Activated CD4-positive, CD25-positive, alpha-beta regulatory T cell treated with anti-CD3 and anti-CD28 coated beads, Interleukin-2, amount 50 U/mL, for 24 hours (primary cell): ENCODE results near the gene KCNJ15.
"Not testable (repeated sequence)": the region's sequence is repeated elsewhere in the genome, so short reads cannot be mapped to it uniquely, and the experiment has no call there.

ENCODE experiments used
- ATAC-seq, 2 donors: fragments of 150-1000 bp; cut with Tn5 transposase; one replicate each; pipeline ENCODE4 v1.10.0; 2021; ENCODE audit warnings: mild to moderate bottlenecking in 1 of 2, moderate library complexity in 1 of 2

Gene KCNJ15

DNA sequence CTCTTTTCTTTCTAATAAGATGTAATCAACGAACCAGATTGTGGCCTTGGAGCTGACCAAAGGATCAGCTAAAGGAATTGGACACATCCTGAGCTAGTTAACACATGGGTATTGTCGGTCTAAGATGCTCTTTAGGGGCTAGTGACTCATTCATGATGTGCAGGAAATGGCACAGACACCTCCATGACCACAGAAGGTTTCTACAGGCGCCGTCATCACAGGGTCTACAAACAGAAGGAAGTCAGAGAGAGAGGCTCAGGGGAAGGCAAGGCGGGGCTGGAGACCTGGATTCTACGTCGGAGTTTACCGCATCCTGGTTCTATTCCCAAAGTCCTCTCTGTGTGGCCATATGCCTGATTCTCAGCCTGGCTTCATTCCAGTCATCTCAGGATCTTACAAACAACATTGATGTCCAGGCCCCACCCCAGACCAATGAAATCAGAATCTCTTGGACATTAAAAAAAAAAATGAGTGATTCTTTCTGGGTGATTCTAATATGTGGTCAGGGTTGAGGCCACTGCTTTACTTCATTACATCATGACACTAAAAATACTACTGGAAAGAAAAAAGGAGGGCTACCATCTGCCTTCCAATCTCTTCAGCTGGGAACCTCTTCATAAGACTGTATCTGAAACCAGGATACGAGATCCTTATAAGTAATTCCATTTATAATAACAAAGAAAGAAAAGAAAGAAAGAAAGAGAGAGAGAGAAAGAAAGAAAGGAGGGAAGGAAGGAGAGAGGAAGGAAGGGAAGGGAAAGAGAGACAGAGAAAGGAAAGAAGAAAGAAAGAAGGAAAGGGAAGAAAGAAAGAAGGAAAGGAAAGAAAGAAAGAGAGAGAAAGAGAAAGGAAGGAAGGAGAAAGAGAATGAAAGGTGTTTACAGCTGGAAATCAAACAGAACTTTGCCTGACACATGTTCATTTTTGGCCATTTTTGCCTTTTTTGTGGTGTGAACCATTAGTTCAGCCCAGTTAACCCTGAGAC lies 11.6 kb upstream of the KCNJ15 start:
- peak; percentile 90 to 93 for ATAC-seq

DNA sequence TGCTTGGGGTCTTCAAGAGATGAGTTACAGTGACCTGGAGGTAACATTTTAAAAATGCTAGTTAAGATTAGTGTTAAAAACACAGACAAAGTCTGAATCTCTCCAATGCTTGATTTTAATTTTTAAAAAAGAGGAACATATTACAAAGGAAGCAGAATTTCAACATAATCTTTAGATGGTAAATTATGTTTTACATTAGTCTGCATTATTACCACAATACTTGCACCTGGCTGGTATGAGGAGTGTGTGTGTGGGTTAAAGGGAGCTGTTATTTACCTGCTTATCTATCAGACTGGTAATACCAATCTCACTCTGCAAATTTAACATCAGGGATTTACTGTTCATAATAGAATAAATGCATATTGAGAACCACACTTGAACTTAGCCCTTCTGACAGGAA lies 10.3 kb upstream of the KCNJ15 start:
- ATAC-seq: no peak

DNA sequence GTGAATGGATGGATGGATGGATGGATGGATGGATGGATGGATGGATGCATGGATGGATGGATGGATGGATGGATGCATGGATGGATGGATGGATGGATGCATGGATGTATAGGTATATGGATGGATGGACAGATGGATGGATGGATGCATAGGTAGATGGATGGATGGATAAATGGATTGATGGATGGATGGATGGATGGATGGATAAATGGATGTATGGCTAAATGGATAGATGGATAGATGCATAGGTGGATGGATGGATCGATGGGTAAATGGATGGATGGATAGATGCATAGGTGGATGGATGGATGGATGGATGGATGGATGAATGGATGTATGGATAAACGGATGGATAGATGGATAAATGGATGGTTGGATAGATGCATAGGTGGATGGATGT lies 9.7 kb upstream of the KCNJ15 start:
- ATAC-seq: not testable (repeated sequence)

DNA sequence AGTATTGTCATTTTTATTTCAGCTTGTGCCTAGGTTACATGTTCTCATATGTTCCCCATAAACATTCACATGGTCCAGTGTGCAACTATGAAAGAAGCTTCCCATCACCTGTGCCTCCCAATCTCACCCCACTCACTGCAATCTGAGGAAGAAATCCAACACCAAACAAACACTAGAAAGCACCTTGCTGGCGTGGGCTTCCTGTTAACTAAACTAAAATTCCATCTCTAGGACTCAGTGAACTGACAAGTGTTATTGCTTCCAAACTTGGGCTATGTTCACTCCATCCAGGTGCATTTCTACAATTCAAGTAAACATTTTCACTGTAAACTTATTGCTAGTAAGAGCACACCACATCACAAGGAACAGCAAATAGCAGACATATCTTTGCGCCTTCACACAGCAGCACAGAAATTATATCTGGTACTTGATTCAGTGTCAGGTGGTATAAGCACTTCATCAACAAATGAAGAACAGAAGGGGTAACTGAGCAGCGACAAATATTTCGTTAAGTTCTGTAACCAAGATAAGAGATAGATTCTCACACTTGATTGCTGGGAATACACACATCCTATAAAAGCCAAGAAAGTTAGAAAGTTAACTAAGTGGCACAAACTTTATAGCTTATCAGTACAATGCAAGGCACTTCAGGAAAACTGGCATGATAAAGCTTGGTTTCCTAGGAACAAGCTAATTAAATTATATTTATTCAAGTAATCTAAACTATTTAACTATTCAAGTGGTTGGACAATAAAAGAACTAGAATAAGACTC lies 8.9 kb upstream of the KCNJ15 start:
- ATAC-seq: no peak

DNA sequence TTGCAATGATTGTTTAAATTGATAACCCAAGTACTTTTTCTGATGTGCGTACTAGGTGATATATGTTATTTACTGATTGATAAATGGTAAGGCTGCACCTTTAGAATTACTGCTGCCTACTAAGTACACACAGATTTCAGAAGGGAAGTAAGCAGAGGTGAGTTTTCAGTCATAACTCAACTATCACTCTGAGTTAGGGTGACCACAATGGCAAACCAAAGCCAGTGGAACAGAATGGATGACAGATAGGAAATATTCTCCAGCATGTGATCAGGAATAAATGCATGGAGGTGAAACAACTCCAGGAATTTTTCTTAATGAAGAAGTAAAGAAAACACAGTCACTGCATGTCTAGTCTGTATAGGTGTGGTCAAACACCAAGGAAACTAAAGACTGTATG lies 7.5 kb upstream of the KCNJ15 start:
- ATAC-seq: no peak

DNA sequence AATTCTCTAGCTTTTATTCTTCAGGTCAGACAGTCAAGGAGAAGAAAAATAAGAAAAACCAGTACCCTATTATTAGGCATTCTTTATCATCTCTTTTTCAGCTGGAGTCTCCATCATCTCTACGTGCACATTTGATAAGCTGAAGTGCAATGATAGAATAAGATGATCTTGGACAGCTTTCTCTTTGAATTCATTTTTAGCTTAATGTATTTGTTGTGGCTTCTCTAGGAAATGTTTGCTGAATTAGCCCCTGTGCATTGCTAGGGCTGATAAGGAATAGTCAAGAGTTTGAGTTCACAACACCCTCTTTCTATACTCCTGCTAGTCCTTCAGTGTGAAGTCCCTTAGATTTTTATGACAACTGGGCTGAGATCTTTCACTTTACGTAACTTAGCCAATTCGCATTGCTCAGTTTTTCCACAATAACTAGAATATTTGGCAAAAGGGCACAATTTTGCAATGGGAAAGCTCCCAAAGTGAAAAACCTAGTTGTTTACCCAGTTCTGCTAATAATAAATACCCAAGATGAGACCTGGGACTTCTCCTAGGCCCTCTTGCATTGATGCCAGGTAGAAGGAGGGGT lies 7.0 kb upstream of the KCNJ15 start:
- no peak for ATAC-seq

DNA sequence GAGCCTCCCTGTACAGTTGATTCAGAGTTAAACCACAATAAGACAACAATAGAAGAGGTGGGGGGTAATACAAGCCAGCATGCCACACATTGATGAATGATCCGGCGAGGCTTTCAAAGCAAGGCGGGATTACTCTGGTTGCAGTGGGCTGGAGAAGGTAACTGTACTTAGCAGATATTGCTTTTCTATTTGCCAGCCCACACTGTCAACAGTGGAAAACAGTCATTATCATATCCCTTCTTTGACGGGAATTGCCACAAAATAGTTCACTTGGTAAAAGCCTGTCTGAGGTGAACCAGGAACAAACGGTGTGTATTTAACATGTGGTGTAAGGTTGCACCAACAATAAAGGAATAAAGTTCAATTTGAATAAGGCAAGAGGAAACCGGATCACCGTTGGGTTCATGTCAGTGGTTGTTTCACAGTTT lies 5.8 kb upstream of the KCNJ15 start:
- ATAC-seq: no peak

DNA sequence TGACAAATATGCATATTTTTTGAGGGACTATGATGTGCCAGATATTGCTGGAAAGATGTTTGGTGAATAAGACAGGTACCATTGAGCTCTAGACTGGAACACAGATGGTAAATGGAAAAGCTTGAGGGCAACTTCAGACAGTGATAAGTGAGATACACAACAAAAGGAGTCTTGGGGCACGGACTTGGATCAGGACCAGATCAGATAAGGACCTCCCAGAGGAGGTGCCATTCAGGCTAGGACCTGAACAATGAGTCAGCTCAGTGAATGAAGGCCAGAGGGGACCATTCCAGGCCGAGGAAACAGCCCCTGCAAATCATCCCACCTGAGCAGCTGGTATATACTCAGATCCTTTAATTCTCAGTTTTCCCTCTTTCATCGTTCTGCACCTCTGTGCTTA lies 1.8 kb upstream of the KCNJ15 start:
- no peak for ATAC-seq

DNA sequence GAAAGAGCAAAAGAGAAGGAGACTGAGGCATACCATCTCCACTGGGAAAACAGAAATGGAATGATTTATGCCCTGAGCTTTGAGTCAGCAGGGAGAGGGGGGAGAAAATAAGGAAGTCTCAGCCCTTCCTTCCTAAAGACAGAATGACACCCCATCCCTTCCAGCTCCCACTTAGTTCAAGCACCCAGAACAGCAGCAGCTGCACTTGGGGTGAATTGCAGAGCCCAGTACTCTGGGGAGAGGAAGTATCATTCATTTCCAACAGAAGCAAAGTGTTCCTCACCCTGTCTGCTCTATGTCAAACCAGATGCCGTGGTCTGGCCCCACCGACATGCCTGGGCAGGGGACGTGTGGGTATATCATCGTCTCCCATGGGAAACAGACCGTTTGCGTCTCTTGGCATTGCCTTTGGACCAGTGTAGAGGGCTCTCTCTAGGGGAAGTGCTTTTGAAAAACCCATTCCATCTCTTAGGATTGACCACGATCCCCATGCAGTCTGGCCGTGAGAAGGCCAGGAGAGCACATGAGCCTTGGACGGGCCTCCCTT lies 1.1 kb upstream of the KCNJ15 start:
- ATAC-seq: no peak

DNA sequence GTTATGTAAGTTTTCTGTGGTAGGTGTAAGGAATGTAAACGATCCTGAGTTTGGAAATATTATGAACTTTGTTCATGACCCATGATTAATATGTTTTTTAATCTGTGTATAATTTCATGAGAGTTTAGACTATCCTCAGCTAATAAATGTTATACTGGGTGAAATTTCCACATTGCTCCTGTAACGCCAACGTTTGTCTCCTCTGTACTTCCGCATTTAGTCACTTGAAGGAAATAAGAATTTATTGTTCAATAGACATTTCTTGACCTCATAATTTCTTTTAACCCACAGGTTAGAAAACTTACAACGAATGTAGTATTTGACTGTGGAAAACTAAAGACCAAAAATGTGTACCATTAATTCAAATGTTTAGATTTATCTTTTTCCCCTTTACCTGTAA lies 876 bp downstream of the KCNJ15 start:
- no peak for ATAC-seq

DNA sequence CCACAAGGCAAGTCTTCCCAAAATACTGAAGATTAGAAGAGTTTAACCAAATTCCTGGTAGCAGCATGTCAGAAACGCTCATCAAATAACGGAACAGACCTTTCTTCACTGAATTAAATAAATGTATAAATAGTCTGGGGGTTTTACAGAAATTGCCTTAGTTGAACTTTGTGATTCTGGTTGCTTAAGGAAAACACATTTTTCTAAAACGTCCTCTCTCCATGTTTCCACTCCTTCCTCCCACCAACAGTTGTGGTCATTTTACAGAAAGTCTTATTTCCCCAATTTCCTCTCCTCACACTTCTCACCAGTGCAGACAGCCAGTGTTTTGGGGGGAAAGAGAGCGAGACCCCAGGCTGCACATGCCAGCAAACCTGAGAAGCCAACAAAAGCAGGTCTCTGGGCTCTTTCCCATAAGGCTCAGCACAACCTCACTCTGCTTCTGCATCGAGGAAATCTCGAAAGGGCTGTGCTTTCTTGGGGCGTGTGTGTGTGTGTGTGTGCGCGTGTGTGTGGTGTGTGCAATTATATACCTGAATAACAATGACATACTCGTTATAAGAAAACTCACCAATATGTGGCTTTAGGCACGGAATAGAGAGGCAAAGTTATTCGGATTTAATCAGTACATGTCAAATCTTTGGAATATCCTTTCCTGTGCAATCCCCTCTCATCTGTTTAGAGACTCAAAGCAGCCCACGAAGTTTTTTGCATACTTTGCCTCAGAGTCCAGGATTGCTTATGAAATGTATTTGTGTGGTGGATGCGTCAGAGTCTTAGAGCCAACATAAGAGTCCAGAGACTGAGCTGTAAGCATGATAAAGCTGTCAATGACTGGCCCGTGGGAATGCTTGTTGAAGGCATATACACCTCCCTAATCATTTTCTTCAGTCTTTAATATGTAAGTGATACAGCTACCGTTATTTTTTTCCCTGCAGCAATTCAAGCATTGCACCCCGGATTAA lies 2.0 kb downstream of the KCNJ15 start:
- ATAC-seq: no peak

DNA sequence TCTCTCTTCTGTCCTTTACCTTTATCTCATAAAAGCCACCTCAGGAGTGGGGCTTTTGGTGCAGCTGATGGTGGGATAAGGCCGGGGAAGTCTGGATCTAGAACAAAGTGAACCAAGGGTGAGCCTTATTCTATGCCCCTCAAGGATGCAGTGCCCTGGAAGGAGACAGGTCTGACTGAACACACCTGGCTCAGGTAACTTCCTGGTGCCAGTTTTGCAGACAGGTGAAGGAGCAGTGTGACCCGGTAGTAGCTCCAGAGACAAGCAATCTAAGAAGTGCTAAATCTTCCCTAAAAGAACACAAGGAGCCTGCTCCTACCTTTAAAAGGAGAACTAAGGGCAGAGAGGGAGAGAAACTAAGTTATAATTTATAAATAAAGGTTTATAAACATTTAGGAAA lies 2.9 kb downstream of the KCNJ15 start:
- ATAC-seq: no peak

DNA sequence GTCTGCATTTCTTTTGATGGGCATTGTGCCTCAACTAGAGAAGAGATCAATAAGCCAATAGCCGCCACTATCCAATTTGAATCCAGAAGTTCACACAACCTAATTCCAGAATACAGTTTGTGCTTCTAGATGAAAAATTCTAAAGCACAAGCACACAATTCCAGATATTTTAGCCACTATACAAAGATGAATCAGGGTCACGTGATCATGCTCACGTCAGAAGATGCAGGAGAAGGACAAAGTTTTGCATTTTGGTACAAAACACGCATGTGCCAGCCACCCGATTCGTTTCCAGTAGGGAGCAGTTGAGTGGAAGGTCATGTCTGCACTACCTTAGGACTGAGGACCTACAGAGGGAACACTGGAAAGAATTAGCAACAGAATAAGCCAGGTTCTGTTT lies 3.6 kb downstream of the KCNJ15 start:
- ATAC-seq: no peak

DNA sequence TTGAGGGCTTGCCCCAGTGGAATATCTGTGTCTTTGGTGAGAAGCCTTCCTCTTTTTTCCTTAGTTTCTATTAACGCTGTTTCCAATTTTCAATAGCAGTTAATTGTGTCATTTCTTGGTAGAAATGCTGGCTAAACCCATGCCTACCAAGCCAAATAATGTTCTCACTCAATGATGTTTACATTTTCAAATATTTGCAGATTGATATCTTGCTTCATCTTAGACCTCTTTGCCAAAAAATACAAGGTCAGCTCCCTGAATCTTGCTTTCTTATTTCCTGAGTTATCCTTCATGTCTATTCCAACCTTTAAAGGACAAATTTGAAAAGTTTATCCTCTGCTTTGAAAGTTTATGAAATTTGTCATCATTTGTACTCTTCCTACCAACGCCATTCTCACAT lies 5.1 kb downstream of the KCNJ15 start:
- no peak for ATAC-seq

DNA sequence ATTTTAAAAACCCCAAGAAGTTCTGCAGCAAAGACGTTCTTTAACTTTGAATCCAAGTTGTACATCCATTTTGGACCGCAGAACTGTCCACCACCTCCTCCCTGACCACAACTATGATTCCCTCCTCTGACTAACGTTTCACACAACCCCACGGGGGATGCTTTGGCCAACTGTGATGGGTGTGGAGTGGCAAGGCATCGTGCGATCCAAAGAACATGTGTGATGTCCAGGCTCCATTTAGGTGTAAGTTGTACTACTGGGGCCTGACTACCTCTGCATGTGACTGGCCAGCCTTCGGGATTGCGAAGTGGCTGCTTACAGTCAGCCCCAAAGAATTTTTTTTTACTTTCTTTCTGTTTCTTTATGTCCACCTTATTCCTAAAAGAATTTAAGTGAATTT lies 6.7 kb downstream of the KCNJ15 start:
- no peak for ATAC-seq

DNA sequence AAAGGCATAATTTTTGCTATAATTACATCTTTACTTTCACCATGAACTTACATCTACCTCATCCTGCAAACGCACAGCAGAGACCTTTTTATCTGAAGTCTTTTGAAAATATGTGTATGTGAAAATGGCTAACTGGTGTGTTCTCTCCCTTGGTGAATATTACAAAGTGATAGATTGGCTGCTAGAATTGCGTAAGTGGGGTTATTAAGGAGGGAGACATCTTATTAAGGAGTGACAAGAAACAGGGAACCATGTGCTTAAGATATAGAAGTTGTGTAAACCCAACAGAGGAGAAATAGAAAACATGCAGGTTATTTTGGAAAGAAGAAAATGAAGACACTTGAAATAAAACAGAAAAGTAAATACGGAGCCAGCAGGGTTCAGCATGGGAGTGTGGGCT lies 7.8 kb downstream of the KCNJ15 start:
- ATAC-seq: no peak

DNA sequence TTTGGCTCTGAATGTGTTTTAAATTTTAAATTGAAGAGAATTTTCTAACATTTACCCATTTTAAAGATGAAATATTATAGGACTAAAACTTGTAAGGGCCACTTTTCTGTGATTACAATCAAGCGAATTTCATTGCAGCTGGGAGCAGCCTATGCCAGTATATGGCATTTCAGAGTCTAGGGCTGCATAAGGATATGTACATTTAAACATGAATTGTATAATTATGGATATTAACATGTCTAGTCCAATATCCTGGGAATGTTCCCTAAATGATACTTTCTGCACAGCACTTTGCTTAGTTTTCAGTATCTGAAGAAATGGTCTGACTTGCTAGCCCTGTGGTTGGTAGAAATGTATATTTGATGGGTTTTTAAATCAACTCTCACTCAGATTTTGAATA lies 8.4 kb downstream of the KCNJ15 start:
- ATAC-seq: no peak

DNA sequence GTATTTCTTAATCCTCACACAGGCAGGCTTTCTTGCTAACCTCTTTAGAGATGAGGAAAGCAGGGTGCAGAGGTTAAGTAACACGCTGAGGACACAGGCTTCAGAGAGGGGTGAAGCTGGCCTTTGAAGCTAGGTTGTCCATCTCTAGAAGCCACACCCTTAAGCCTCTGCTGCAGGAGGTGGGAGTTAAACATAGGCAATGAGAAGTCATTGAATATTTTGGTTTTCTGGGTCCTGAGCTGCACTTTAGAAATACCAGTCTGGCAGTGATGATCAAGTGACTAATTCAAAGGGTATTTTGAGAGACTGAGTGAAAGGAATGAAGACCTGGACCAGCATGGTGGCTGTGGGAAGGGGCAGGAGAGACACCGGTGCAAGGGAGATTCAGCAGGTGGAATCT lies 9.9 kb downstream of the KCNJ15 start:
- no peak for ATAC-seq

DNA sequence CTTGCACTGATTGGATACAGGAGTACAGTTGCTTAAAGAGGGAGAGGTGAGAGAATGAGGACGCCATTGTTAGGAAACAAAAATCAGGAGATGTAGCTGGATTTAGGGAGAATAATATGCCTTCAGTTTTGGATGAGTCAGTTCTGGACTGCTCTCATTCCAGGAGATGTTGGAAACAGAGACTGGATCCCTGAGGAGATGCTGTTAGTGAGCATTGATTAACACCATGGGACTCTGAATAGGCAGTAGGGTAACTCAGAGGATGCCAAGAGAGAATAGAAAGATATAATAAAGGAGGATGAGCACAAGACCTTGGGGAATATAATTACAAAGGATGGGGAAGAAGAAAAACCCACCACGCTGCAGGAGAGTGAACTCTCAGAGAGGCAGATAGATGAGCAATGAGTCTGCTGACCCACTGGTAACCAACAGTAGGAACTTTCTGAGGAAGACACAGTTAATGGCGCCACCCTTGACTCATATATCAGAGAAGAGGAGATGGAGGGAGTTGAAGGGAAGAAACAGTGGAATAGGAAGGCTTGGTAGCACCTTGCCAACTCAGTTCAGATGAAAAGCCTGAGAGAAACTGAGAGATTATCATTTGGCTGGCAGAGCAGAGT lies 10.5 kb downstream of the KCNJ15 start:
- no peak for ATAC-seq

DNA sequence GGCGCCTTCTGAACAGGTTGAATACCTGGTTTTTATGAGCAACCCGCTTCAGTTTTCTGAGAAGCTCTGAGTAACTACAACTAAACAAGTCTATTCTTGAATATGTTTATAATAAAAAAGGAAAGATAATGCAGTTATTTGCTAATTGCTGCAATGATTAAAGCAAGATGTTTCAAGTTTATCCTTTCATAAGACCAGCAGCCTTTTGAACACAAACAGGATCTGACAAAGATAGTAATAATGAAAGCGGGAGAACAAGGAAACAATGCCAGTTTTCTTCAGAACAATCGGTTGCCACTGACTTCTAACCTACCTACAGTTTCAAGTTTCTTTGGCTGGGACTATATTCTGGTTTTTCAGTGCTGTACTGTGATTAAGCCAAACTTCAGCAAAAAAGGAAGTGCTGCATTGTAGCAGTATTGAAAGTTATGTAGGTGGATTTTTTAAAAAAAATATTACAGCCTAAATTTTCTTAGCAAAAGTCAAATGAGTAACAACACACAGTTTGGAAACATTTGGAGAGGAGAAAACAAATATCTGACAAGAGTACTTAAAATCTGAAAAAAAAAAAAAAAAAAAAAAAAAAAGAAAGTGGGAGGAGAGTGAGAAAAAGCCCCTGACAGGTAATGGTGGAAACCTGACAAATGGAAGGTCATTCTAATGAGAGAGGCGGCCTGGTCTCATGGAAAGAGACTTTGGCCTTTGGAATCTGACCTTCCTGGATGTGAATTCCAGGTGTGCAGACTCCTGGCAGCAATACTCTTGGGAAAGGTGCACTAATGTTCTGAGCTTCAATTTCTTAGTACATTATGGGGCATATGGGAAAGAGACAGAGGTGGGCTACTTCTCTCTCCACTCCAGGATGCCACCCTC lies 11.4 kb downstream of the KCNJ15 start:
- ATAC-seq: no peak
